Measurements from ENCODE around the gene PCDHGB5.
"Not testable (repeated sequence)": the region's sequence is repeated elsewhere in the genome, so short reads cannot be mapped to it uniquely, and the experiment has no call there.

The PCDHGB5 gene

DNA sequence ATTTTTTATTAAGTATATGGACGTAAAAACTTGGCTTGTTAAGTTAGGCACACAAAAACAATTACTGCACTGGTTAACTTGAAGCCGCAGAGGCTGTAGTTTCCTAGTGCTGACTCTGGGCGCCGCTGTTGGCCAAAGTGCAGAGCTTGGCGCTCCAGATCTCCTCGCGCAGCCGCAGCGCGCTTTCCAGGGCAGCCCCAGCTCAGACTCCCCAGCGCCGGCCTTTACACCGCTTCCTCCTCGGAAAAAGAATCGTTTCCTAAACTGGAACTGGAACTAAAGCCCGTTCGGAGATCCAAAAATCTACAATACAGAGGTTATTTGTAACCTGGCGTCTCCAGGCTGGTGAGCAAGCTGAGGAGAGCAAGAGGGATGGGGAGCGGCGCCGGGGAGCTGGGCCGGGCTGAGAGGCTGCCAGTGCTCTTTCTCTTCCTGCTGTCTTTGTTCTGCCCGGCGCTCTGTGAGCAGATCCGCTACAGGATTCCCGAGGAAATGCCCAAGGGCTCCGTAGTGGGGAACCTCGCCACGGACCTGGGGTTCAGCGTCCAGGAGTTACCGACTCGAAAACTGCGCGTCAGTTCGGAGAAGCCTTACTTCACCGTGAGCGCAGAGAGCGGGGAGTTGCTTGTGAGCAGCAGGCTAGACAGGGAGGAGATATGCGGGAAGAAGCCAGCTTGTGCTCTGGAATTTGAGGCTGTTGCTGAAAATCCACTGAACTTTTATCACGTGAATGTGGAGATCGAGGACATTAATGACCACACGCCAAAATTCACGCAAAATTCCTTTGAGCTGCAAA lies at the start of gene PCDHGB5:
PCDHGB5 (plus strand) TSS at position 192 of the 796 bp plus-strand sequence; CDS start at position 373, 181 bp downstream.
- not testable (repeated sequence) for DNase-seq (ENCODE audit: low read depth in 2 of 2)

DNA sequence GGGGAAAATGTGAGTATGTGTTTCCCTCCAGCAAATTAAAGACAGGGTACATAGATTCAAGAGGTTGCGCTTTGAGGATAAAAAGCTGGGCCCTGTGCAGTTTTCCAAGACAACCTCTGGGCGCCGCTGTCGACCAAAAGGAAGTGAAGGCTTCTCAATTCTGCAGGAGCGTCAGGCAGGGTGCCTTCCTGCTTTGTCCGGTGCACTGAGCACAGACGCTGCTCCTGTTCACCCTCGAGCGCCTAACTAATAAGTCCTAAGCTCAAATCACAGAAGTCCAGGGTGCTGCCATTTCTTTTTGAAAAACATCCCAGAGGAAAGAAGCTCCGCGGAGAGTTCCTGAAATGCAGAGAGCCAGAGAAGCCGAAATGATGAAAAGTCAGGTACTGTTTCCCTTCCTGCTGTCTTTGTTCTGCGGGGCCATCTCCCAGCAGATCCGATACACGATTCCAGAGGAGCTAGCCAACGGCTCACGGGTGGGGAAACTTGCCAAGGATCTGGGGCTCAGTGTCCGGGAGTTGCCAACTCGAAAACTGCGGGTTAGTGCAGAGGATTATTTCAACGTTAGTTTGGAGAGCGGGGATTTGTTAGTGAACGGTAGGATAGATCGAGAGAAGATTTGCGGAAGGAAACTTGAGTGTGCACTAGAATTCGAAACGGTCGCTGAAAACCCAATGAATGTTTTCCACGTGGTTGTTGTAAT lies 47.7 kb upstream of the PCDHGB5 start, which contains the start of gene PCDHGB1:
PCDHGB1 (plus strand) TSS at position 183 of the 703 bp plus-strand sequence; CDS start at position 345, 162 bp downstream.
- DNase-seq (ENCODE audit: low read depth in 2 of 2): no peak

DNA sequence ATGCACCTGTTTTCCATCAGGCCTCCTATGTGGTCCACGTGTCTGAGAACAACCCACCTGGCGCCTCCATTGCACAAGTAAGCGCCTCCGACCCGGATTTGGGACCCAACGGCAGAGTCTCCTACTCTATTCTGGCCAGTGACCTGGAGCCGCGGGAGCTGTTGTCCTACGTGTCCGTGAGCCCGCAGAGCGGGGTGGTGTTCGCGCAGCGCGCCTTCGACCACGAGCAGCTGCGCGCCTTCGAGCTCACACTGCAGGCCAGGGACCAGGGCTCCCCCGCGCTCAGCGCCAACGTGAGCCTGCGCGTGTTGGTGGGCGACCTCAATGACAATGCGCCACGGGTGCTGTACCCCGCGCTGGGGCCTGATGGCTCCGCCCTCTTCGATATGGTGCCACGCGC lies 46.2 kb upstream of the PCDHGB5 start:
- no peak for DNase-seq (ENCODE audit: low read depth in 2 of 2)

DNA sequence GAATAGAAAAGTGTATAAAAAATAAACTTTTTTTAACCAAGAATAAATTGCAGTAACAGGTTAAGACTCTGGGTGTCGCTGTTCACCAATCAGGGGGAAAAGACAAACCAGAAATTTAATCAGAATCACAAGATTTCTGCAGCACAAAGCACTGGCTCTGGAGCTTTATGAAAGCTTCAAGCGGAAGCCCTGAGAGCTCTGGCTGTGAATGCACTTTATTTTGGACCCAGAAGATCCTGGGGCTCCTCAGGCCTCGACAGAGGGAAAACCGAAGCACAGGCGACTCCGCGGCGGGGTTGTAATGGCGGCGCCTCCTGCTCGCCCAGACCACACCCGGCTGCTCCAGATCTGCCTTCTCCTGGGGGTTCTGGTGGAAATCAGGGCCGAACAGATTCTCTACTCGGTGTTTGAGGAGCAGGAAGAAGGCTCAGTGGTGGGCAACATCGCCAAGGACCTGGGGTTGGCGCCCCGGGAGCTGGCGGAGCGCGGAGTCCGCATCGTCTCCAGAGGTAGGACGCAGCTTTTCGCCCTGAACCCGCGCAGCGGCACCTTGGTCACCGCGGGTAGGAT lies 42.8 kb upstream of the PCDHGB5 start, which contains the start of gene PCDHGA4:
PCDHGA4 (plus strand) TSS at position 122 of the 570 bp plus-strand sequence; CDS start at position 209, 87 bp downstream.
- no peak for DNase-seq (ENCODE audit: low read depth in 2 of 2)

DNA sequence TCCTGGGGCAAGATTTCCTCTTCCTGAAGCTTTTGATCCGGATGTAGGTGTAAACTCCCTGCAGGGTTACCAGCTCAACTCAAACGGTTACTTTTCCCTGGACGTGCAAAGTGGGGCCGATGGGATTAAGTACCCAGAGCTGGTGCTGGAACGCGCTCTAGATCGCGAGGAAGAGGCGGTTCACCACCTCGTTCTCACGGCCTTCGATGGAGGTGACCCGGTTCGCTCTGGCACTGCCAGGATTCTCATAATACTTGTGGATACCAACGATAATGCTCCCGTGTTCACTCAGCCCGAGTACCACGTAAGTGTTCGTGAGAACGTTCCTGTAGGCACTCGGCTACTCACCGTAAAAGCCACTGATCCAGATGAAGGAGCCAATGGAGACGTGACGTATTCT lies 42.1 kb upstream of the PCDHGB5 start:
- no peak for DNase-seq (ENCODE audit: low read depth in 2 of 2)

DNA sequence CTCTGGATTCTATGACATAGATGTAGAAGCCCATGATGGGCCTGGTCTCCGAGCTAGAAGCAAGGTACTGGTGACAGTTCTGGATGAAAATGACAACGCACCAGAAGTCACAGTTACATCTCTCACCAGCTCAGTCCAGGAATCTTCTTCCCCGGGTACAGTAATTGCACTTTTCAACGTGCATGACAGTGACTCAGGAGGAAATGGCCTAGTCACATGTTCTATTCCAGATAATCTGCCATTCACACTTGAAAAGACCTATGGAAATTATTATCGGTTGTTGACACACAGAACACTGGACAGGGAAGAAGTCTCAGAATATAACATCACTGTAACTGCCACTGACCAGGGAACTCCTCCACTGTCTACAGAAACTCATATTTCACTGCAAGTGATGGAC lies 41.6 kb upstream of the PCDHGB5 start:
- no peak for DNase-seq (ENCODE audit: low read depth in 2 of 2)

DNA sequence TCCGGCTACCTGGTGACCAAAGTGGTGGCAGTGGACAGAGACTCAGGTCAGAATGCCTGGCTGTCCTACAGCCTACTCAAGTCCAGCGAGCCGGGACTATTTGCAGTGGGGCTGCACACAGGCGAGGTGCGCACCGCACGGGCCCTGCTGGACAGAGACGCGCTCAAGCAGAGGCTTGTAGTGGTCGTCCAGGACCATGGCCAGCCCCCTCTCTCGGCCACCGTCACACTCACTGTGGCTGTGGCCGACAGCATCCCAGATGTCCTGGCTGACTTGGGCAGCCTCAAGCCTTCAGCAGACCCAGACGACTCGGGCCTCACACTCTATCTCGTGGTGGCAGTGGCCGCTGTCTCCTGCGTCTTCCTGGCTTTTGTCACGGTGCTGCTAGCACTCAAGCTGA lies 40.8 kb upstream of the PCDHGB5 start:
- no peak for DNase-seq (ENCODE audit: low read depth in 2 of 2)

DNA sequence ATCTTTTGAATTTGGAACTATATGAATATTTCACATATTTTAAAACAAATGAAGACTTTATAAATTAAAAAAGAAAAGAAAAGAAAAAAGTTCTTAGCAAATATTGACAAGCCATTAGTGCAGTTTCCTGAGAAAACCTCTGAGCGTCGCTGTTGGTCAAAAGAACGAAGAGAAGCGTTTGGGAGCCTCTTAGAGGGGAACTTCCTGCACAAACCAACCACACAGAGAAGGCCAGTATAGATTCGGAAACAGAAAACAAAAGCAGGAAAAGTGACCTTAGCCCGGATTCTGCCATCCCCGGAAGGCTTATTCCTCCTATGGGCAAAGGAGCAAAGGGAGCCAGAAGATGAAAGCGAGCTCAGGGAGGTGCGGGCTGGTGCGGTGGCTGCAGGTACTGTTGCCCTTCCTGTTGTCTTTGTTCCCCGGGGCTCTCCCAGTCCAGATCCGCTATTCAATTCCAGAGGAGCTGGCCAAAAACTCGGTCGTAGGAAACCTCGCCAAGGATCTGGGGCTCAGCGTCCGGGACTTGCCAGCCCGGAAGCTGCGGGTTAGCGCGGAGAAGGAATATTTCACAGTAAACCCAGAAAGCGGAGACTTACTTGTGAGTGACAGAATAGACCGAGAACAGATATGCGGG lies 37.8 kb upstream of the PCDHGB5 start, which contains the start of gene PCDHGB2:
PCDHGB2 (plus strand) TSS at position 205 of the 637 bp plus-strand sequence; CDS start at position 347, 142 bp downstream.
- no peak for DNase-seq (ENCODE audit: low read depth in 2 of 2)

DNA sequence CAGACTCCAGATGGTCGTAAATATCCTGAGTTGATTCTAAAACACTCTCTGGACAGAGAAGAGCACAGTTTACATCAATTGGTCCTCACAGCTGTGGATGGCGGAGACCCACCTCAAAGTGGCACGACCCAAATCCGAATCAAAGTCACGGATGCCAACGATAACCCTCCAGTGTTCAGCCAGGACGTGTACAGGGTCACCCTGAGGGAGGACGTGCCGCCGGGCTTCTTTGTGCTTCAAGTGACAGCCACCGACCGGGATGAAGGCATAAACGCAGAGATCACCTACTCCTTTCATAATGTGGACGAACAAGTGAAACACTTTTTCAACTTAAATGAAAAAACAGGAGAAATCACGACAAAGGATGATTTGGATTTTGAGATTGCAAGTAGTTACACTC lies 37.1 kb upstream of the PCDHGB5 start:
- DNase-seq (ENCODE audit: low read depth in 2 of 2): no peak

DNA sequence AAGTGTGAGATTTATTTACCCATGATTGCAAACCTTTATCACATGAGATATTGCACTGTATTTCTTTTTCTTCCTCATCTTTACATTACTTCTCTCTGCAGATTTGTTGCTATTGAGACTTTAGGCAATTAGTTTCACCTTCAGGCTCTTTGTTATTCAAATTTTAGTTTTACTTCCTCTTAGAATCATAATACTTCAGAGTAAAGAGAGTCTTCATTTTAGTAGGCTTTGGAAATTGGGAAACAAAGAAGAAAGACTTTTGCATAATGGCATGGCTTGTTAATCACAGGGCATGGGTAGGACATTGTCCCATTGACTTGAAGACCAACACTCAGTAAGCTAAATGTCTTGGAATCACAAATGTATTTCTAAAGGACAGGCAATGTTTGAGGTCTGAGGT lies 35.0 kb upstream of the PCDHGB5 start:
- no peak for DNase-seq (ENCODE audit: low read depth in 2 of 2)

DNA sequence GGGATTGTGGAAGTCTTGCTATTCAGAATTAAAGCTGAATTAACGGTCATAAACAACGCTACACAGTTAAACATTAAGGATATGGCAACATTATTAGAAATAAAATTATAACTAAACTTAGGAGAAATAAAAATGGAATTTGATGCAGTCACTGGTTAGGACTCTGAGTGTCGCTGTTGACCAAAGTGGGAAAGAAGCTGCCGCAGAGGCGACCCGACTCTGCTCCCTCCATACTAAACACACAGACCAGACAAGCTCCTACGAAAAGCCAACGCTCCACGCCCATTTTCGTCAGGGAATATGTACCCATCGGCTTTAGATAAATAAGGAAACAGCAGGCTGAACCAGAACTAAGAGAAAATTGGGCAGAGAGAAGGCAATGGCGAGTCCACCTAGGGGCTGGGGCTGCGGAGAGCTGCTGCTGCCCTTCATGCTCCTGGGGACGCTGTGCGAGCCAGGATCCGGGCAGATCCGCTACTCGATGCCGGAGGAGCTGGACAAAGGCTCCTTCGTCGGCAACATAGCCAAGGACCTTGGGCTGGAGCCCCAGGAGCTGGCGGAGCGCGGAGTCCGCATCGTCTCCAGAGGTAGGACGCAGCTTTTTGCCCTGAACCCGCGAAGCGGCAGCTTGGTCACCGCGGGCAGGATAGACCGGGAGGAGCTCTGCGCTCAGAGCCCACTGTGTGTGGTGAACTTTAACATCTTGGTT lies 33.6 kb upstream of the PCDHGB5 start, which contains the start of gene PCDHGA5:
PCDHGA5 (plus strand) TSS at position 211 of the 709 bp plus-strand sequence; CDS start at position 380, 169 bp downstream.
- DNase-seq (ENCODE audit: low read depth in 2 of 2): no peak

DNA sequence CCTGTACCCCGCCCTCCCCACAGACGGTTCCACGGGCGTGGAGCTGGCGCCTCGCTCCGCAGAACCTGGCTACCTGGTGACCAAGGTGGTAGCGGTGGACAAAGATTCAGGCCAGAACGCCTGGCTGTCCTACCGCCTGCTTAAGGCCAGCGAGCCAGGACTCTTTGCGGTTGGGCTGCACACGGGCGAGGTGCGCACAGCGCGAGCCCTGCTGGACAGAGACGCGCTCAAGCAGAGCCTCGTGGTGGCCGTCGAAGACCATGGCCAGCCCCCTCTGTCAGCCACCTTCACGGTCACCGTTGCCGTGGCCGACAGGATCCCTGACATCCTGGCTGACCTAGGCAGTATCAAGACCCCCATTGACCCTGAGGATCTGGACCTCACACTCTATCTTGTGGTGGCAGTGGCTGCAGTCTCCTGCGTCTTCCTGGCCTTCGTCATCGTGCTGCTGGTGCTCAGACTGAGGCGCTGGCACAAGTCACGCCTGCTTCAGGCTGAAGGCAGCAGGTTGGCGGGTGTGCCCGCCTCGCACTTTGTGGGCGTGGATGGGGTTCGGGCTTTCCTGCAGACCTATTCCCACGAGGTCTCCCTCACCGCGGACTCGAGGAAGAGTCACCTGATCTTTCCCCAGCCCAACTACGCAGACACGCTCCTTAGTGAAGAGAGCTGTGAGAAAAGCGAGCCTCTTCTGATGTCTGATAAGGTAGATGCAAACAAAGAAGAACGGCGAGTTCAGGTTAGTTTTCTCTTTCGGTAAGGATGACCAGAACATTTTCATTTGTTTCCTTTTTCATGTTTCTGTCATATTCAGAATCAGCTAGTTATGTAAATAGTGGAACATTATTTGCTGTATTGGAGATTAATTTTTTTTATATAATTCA lies 31.5 kb upstream of the PCDHGB5 start:
- no peak for DNase-seq (ENCODE audit: low read depth in 2 of 2)

DNA sequence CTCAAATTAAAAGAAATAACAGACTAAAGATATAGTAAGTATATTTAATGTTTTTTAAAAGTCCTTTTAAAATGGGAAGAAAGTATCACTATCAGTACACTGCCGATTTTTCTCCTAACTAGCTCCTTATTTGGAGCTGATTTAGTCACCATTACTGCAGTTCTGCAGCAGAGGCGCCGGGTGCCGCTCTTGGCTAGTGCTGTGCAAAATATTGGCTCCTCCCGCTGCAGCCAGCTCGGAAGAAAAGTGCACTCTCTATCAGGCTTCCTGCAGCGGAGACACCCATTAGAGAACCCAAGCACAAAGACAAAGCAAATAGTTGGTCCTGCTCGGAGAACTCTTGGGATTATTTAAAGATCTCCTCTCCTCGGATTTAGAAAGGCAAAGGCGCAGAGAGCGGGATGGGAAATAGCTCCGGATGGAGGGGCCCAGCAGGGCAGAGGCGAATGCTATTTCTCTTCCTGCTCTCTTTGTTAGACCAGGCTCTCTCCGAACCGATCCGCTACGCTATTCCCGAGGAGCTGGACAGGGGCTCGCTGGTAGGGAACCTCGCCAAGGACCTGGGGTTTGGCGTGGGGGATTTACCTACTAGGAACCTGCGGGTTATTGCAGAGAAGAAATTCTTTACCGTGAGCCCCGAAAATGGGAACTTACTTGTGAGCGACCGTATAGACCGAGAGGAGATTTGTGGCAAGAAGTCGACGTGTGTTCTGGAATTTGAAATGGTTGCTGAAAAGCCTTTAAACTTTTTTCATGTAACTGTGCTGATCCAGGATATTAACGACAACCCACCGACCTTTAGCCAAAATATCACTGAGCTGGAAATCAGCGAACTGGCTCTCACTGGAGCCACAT lies 27.5 kb upstream of the PCDHGB5 start, which contains the start of gene PCDHGB3:
PCDHGB3 (plus strand) TSS at position 249 of the 855 bp plus-strand sequence; CDS start at position 402, 153 bp downstream.
- DNase-seq (ENCODE audit: low read depth in 2 of 2): no peak

DNA sequence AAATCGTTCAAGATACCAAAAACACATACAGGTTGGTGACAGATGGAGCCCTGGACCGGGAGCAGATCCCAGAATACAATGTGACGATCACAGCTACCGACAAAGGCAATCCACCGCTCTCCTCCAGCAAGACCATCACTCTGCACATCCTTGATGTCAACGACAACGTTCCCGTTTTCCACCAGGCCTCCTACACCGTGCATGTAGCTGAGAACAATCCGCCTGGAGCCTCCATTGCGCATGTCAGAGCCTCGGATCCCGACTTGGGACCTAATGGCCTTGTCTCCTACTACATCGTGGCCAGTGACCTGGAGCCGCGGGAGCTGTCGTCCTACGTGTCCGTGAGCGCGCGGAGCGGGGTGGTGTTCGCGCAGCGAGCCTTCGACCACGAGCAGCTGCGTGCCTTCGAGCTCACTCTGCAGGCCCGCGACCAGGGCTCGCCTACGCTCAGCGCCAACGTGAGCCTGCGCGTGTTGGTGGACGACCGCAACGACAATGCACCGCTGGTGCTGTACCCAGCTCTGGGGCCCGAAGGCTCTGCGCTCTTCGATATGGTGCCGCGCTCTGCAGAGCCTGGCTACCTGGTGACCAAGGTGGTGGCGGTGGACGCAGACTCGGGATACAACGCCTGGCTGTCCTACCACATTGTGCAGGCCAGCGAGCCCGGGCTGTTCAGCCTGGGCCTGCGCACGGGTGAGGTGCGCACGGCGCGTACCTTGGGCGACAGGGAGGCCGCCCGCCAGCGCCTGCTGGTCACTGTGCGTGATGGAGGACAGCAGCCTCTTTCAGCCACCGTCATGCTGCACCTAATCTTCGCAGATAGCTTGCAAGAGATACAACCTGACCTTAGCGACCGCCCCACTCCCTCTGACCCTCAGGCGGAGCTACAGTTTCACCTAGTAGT lies 25.9 kb upstream of the PCDHGB5 start:
- no peak for DNase-seq (ENCODE audit: low read depth in 2 of 2)

DNA sequence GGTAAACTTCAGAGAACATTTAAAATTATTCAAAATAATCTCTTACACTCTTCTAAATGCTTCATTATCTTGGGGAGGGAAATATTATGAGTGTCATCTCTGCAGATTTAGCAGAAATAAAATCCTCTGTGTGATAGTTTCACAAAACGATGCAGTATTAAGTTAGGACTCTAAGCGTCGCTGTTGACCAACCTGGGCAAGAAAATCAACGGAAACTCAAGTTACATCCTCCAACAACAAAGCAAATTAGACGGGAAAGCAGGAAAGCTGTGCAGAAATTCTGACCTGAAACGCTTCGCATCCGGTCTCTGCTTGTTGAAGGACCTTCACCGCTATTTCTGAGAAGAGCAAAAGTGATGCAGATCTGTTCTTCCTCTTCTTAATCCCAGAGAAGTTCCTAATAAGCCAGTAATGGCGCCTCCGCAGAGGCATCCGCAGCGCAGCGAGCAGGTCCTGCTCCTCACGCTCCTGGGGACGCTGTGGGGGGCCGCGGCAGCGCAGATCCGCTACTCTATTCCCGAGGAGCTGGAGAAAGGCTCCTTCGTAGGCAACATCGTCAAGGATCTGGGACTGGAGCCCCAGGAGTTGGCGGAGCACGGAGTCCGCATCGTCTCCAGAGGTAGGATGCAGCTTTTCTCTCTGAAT lies 24.0 kb upstream of the PCDHGB5 start, which contains the start of gene PCDHGA6:
PCDHGA6 (plus strand) TSS at position 219 of the 645 bp plus-strand sequence; CDS start at position 412, 193 bp downstream.
- no peak for DNase-seq (ENCODE audit: low read depth in 2 of 2)

DNA sequence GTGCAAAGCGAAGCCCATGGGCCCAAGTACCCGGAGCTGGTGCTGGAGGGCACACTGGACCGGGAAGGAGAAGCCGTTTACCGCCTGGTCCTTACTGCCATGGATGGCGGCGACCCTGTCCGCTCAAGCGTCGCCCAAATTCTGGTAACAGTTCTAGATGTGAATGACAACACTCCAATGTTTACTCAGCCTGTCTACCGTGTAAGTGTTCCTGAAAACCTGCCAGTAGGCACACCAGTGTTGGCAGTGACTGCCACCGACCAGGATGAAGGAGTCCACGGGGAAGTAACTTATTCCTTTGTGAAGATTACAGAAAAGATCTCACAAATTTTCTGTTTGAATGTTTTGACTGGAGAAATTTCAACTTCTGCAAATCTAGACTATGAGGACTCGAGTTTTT lies 23.1 kb upstream of the PCDHGB5 start:
- no peak for DNase-seq (ENCODE audit: low read depth in 2 of 2)
